HepG2 (cell line): Measurements from ENCODE around the gene KDM7A. TPM values are rescaled to one million over a fixed set of nuclear protein-coding genes. Genes with fewer than 3 reads are reported as not detected.

Experiments
- BHLHE40 ChIP-seq: IDR thresholded peaks from 2 replicates; pipeline ENCODE4 v1.6.1; 2011; ENCODE audit warnings: low read length, improper control_type of control experiment
- CBX1 ChIP-seq: IDR thresholded peaks from one replicate; pipeline ENCODE4 v1.6.1; 2016; ENCODE audit warnings: antibody characterized with exemption, low read depth
- CBX2 ChIP-seq, 2 experiments: fragments of 200-600 bp in 1 of 2; sonication (generic); formaldehyde crosslinking in 1 of 2; IDR thresholded peaks; 2 replicates each; pipeline versions ENCODE4 v1.7.0 to v1.8.1; 2018 to 2022; ENCODE audit warnings: low read depth in 2 of 2, low read length in 1 of 2, mild to moderate bottlenecking in 1 of 2, missing genetic modification reagents in 1 of 2
- CCDC6 ChIP-seq: sonication (generic); formaldehyde crosslinking; IDR thresholded peaks from 2 replicates; pipeline ENCODE4 v1.8.1; 2022; ENCODE audit warnings: mild to moderate bottlenecking, missing genetic modification reagents, moderate library complexity
- DMAP1 ChIP-seq: IDR thresholded peaks from 2 replicates; pipeline ENCODE4 v1.6.1; 2016
- E2F2 ChIP-seq: sonication (generic); formaldehyde crosslinking; IDR thresholded peaks from 2 replicates; pipeline ENCODE4 v1.4.0; 2020; ENCODE audit warnings: missing genetic modification reagents, borderline replicate concordance
- HDAC1 ChIP-seq: sonication (generic); formaldehyde crosslinking; IDR thresholded peaks from 2 replicates; pipeline ENCODE4 v1.5.1; 2020; ENCODE audit warnings: mild to moderate bottlenecking, missing genetic modification reagents
- HOXA9 ChIP-seq: sonication (generic); formaldehyde crosslinking; IDR thresholded peaks from 2 replicates; pipeline ENCODE4 v1.8.1; 2022; ENCODE audit warnings: missing genetic modification reagents, mild to moderate bottlenecking, moderate library complexity, borderline replicate concordance
- JUNB ChIP-seq: sonication (generic); formaldehyde crosslinking; IDR thresholded peaks from 2 replicates; pipeline ENCODE4 v1.8.0; 2022; ENCODE audit warnings: missing genetic modification reagents, mild to moderate bottlenecking, borderline replicate concordance
- KDM6A ChIP-seq: IDR thresholded peaks from 2 replicates; pipeline ENCODE4 v1.6.1; 2016; ENCODE audit warnings: low read depth
- MED13 ChIP-seq: sonication (generic); formaldehyde crosslinking; IDR thresholded peaks from 2 replicates; pipeline ENCODE4 v1.5.0; 2020; ENCODE audit warnings: missing genetic modification reagents
- NFE2L2 ChIP-seq: fragments of 150-350 bp; IDR thresholded peaks from 2 replicates; pipeline ENCODE4 v1.6.1; 2014; ENCODE audit warnings: low read length
- NR3C1 ChIP-seq: sonication (generic); formaldehyde crosslinking; IDR thresholded peaks from 2 replicates; pipeline ENCODE4 v1.4.0; 2020; ENCODE audit warnings: missing genetic modification reagents
- POLR2AphosphoS2 ChIP-seq: IDR thresholded peaks from 2 replicates; pipeline ENCODE4 v1.6.1; 2011; ENCODE audit warnings: low read depth, low read length, improper control_type of control experiment
- SP5 ChIP-seq: IDR thresholded peaks from 2 replicates; pipeline ENCODE4 v1.6.1; 2016; ENCODE audit warnings: low read depth, borderline replicate concordance
- STAT5B ChIP-seq: sonication (generic); formaldehyde crosslinking; IDR thresholded peaks from 2 replicates; pipeline ENCODE4 v1.4.0; 2020; ENCODE audit warnings: missing genetic modification reagents
- TARDBP ChIP-seq: sonication (generic); formaldehyde crosslinking; IDR thresholded peaks from 2 replicates; pipeline ENCODE4 v1.8.0; 2022; ENCODE audit warnings: mild to moderate bottlenecking, missing genetic modification reagents
- TCF7L2 ChIP-seq: IDR thresholded peaks from 2 replicates; pipeline ENCODE4 v1.6.1; 2011; ENCODE audit warnings: mild to moderate bottlenecking, low read depth, low read length, moderate library complexity
- U2AF2 ChIP-seq: fragments of 200-400 bp; formaldehyde crosslinking; IDR thresholded peaks from 2 replicates; pipeline ENCODE4 v1.6.1; 2017; ENCODE audit warnings: low read depth, mild to moderate bottlenecking, low read length
- ZBTB37 ChIP-seq: sonication (generic); formaldehyde crosslinking; IDR thresholded peaks from 2 replicates; pipeline ENCODE4 v1.4.0; 2020; ENCODE audit warnings: mild to moderate bottlenecking, missing genetic modification reagents
- ZNF18 ChIP-seq: sonication (generic); formaldehyde crosslinking; IDR thresholded peaks from 2 replicates; pipeline ENCODE4 v1.8.0; 2022; ENCODE audit warnings: mild to moderate bottlenecking, missing genetic modification reagents; ENCODE audit not compliant: insufficient replicate concordance
- ZNF20 ChIP-seq: sonication (generic); formaldehyde crosslinking; IDR thresholded peaks from 2 replicates; pipeline ENCODE4 v1.4.0; 2020; ENCODE audit warnings: mild to moderate bottlenecking, moderate library complexity, missing genetic modification reagents
- ZNF253 ChIP-seq: sonication (generic); formaldehyde crosslinking; IDR thresholded peaks from 2 replicates; pipeline ENCODE4 v1.8.0; 2022; ENCODE audit warnings: mild to moderate bottlenecking, missing genetic modification reagents, borderline replicate concordance
- ZNF460 ChIP-seq: sonication (generic); formaldehyde crosslinking; IDR thresholded peaks from 2 replicates; pipeline ENCODE4 v1.5.1; 2020; ENCODE audit warnings: missing genetic modification reagents, mild to moderate bottlenecking, borderline replicate concordance
- ZNF484 ChIP-seq: sonication (generic); formaldehyde crosslinking; IDR thresholded peaks from 2 replicates; pipeline ENCODE4 v1.5.1; 2020; ENCODE audit warnings: mild to moderate bottlenecking, low read depth, missing genetic modification reagents, borderline replicate concordance
- ZNF614 ChIP-seq: IDR thresholded peaks from 2 replicates; pipeline ENCODE4 v1.6.1; 2018; ENCODE audit warnings: missing biosample characterization, missing genetic modification reagents, inconsistent platforms, borderline replicate concordance
- ZNF747 ChIP-seq: sonication (generic); formaldehyde crosslinking; IDR thresholded peaks from 2 replicates; pipeline ENCODE4 v1.8.1; 2023; ENCODE audit warnings: missing genetic modification reagents, mild to moderate bottlenecking, borderline replicate concordance
- ZNF772 ChIP-seq: sonication (generic); formaldehyde crosslinking; IDR thresholded peaks from 2 replicates; pipeline ENCODE4 v1.5.0; 2020; ENCODE audit warnings: mild to moderate bottlenecking, missing genetic modification reagents
- polyA plus RNA-seq, 8 experiments: library from polyadenylated mRNA; depleted of rRNA in 3 of 8; stranded (reverse) in 7 of 8; unstranded in 1 of 8; fragments of >200 nt; fragmentation: Illumina TruSeq in 4 of 8; extraction: Trizol in 4 of 8; gene quantifications; 2 replicates each; pipeline versions ENCODE4 v1.2.1 to v1.2.3, GENCODE V29; 2011 to 2016; ENCODE audit warnings: low read depth in 4 of 8, missing spikeins in 1 of 8, mixed read lengths in 1 of 8; ENCODE audit not compliant: insufficient read depth in 1 of 8
- total RNA-seq, 5 experiments: library from RNA; depleted of rRNA; stranded (reverse); fragments of >200 nt; fragmentation: Illumina TruSeq; extraction: Trizol; gene quantifications; 2 replicates each; pipeline ENCODE4 v1.2.3, GENCODE V29; 2016; ENCODE audit warnings: low read depth in 1 of 5

Gene KDM7A
- total and polyA plus RNA-seq, 2 of the 13 experiments (the other 11 are each of a cell fraction or from before 2014, with no cell fraction given) = 10.8 to 16.8 TPM

DNA sequence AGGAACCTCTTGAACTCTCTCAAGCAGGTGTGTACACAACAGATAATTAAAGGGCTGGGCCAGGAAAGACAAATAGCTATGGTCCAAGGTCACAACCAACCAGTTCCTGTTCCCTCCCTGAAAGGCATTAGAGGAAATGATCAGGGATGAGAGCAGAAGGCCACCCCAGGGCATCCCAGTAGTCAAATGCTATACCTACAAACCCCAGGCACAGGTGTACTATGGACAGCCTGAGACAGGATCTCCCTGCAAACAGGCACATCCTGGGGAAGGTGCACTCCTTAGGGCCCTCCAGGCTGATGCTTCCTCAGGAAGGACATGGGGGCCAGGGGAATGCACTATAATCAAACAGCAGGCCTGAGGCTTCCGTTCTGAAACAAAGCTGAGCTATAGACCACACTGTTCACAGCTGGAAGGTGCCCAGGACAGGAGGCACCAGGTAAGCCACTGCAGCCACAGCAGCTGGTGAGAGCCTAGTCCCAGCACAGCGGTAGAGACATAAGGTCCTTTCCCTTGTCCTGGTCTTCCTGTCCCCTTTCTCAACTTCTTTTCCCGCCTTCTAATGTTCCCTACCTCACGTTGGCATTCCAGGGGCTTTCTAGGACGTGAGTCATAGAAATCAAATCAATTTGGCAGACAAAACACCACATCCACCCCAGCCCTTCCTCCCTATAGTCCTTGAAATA is 127.3 kb downstream of the KDM7A start (continued):
- TF ChIP-seq E2F2 (CRISPR knock-in tag) (no peak), KDM6A (CRISPR knock-in tag) (peak; percentile 90), POLR2AphosphoS2 (no peak), STAT5B (CRISPR knock-in tag) (0 out of 2 replicates have a peak, but pooled peaks have one; percentile 79), ZNF18 (CRISPR knock-in tag) (peak; percentile 73), HDAC1 (peak; percentile 87), TCF7L2 (no peak), ZNF460 (CRISPR knock-in tag) (no peak; the same call in 1 of the 2 replicates), ZNF772 (CRISPR knock-in tag) (peak; percentile 78), MED13 (CRISPR knock-in tag) (peak; percentile 83), BHLHE40 (no peak; the same call in 1 of the 2 replicates), U2AF2 (no peak), ZNF747 (CRISPR knock-in tag) (no peak), CBX2 (IDR thresholded peaks at IDR 0.05; ENCODE audit: low read depth, low read length) (no peak), CBX2 (CRISPR knock-in tag; IDR thresholded peaks at IDR 0.05; ENCODE audit: low read depth) (no peak), HOXA9 (no peak), CCDC6 (0 out of 2 replicates have a peak, but pooled peaks have one; percentile 36), ZNF484 (CRISPR knock-in tag) (no peak), JUNB (CRISPR knock-in tag) (no peak), CBX1 (no peak), ZNF253 (CRISPR knock-in tag) (no peak), TARDBP (CRISPR knock-in tag) (peak; percentile 96), SP5 (CRISPR knock-in tag) (peak; percentile 97), ZBTB37 (no peak), ZNF614 (CRISPR knock-in tag) (peak; percentile 94), NFE2L2 (no peak), ZNF20 (no peak), DMAP1 (peak; percentile 67; the same call in 1 of the 2 replicates), NR3C1 (CRISPR knock-in tag) (no peak)
